ENCODE data around the gene ULBP3.
"Not testable (repeated sequence)": the region's sequence is repeated elsewhere in the genome, so short reads cannot be mapped to it uniquely, and the experiment has no call there.

ULBP3 gene

GRCh38 chr6:150088481-150089154 is 19.7 kb upstream of the ULBP3 start:
- H3K4me1 ChIP-seq (ENCODE audit: insufficient read depth, low read length): no peaks in the 10 kb centered on the region
- no peaks in the 10 kb centered on the region for H3K9me3 ChIP-seq (ENCODE audit: control insufficient read depth, insufficient read depth, low read length)
- no peak overlapping the region for H3K9ac ChIP-seq (ENCODE audit: low read depth, low read length)
- no peaks in the 10 kb centered on the region for H3K36me3 ChIP-seq (ENCODE audit: insufficient read depth, low read length)

GRCh38 chr6:150087336-150087735 is 18.4 kb upstream of the ULBP3 start:
- Histone ChIP-seq H3K36me3 (ENCODE audit: insufficient read depth, low read length) (no peaks in the 10 kb centered on the region), H3K9ac (ENCODE audit: low read depth, low read length) (no peak overlapping the region), H3K9me3 (ENCODE audit: control insufficient read depth, insufficient read depth, low read length) (no peaks in the 10 kb centered on the region), H3K4me1 (ENCODE audit: insufficient read depth, low read length) (no peaks in the 10 kb centered on the region)

GRCh38 chr6:150086026-150086425 is 17.1 kb upstream of the ULBP3 start:
- Histone ChIP-seq H3K9ac (ENCODE audit: low read depth, low read length) (no peak overlapping the region), H3K36me3 (ENCODE audit: insufficient read depth, low read length) (no peaks in the 10 kb centered on the region), H3K4me1 (ENCODE audit: insufficient read depth, low read length) (no peaks in the 10 kb centered on the region), H3K9me3 (ENCODE audit: control insufficient read depth, insufficient read depth, low read length) (no peaks in the 10 kb centered on the region)

- Histone ChIP-seq H3K9me3 (ENCODE audit: control insufficient read depth, insufficient read depth, low read length) (no peaks in the 10 kb centered on the region), H3K4me1 (ENCODE audit: insufficient read depth, low read length) (no peaks in the 10 kb centered on the region), H3K9ac (ENCODE audit: low read depth, low read length) (no peak overlapping the region), H3K36me3 (ENCODE audit: insufficient read depth, low read length) (no peaks in the 10 kb centered on the region)
These were observed 15.5 kb upstream of the ULBP3 start for GRCh38 chr6:150084426-150084825.

GRCh38 chr6:150083839-150084238 is 14.9 kb upstream of the ULBP3 start:
- no peak overlapping the region for H3K9ac ChIP-seq (ENCODE audit: low read depth, low read length)
- H3K4me1 ChIP-seq (ENCODE audit: insufficient read depth, low read length): no peaks in the 10 kb centered on the region
- no peaks in the 10 kb centered on the region for H3K36me3 ChIP-seq (ENCODE audit: insufficient read depth, low read length)
- H3K9me3 ChIP-seq (ENCODE audit: control insufficient read depth, insufficient read depth, low read length): no peaks in the 10 kb centered on the region

- no peaks in the 10 kb centered on the region for H3K4me1 ChIP-seq (ENCODE audit: insufficient read depth, low read length)
- H3K9me3 ChIP-seq (ENCODE audit: control insufficient read depth, insufficient read depth, low read length): no peaks in the 10 kb centered on the region
- H3K36me3 ChIP-seq (ENCODE audit: insufficient read depth, low read length): no peaks in the 10 kb centered on the region
- H3K9ac ChIP-seq (ENCODE audit: low read depth, low read length): no peak overlapping the region
These were observed 12.8 kb upstream of the ULBP3 start for GRCh38 chr6:150081702-150082101.

- Histone ChIP-seq H3K9me3 (ENCODE audit: control insufficient read depth, insufficient read depth, low read length) (no peaks in the 10 kb centered on the region), H3K4me1 (ENCODE audit: insufficient read depth, low read length) (no peaks in the 10 kb centered on the region), H3K9ac (ENCODE audit: low read depth, low read length) (no peak overlapping the region), H3K36me3 (ENCODE audit: insufficient read depth, low read length) (no peaks in the 10 kb centered on the region)
These were observed 10.7 kb upstream of the ULBP3 start for GRCh38 chr6:150079604-150080003.

GRCh38 chr6:150078788-150079187 is 9.9 kb upstream of the ULBP3 start:
- H3K36me3 ChIP-seq (ENCODE audit: insufficient read depth, low read length): no peaks in the 10 kb centered on the region
- no peaks in the 10 kb centered on the region for H3K4me1 ChIP-seq (ENCODE audit: insufficient read depth, low read length)
- H3K9ac ChIP-seq (ENCODE audit: low read depth, low read length): no peak overlapping the region
- no peaks in the 10 kb centered on the region for H3K9me3 ChIP-seq (ENCODE audit: control insufficient read depth, insufficient read depth, low read length)

- Histone ChIP-seq H3K9ac (ENCODE audit: low read depth, low read length) (no peak overlapping the region), H3K4me1 (ENCODE audit: insufficient read depth, low read length) (no peaks in the 10 kb centered on the region; the same call in 1 of the 2 replicates), H3K9me3 (ENCODE audit: control insufficient read depth, insufficient read depth, low read length) (no peaks in the 10 kb centered on the region), H3K36me3 (ENCODE audit: insufficient read depth, low read length) (no peaks in the 10 kb centered on the region)
These were observed 7.4 kb upstream of the ULBP3 start for GRCh38 chr6:150076196-150076893.

- no peaks in the 10 kb centered on the region; the same call in 1 of the 2 replicates for H3K4me1 ChIP-seq (ENCODE audit: insufficient read depth, low read length)
- H3K9ac ChIP-seq (ENCODE audit: low read depth, low read length): no peak overlapping the region
- no peaks in the 10 kb centered on the region for H3K36me3 ChIP-seq (ENCODE audit: insufficient read depth, low read length)
- H3K9me3 ChIP-seq (ENCODE audit: control insufficient read depth, insufficient read depth, low read length): no peaks in the 10 kb centered on the region
These were observed 6.1 kb upstream of the ULBP3 start for GRCh38 chr6:150075034-150075421.

- H3K9ac ChIP-seq (ENCODE audit: low read depth, low read length); H3K36me3 ChIP-seq (ENCODE audit: insufficient read depth, low read length); H3K9me3 ChIP-seq (ENCODE audit: control insufficient read depth, insufficient read depth, low read length); H3K4me1 ChIP-seq (ENCODE audit: insufficient read depth, low read length): not testable (repeated sequence)
These were observed 5.6 kb upstream of the ULBP3 start for GRCh38 chr6:150074396-150075033.

GRCh38 chr6:150072201-150072600 is 3.3 kb upstream of the ULBP3 start:
- Histone ChIP-seq H3K4me1 (ENCODE audit: insufficient read depth, low read length) (no peaks in the 10 kb centered on the region; the same call in 1 of the 2 replicates), H3K9ac (ENCODE audit: low read depth, low read length) (no peak overlapping the region), H3K36me3 (ENCODE audit: insufficient read depth, low read length) (no peaks in the 10 kb centered on the region), H3K9me3 (ENCODE audit: control insufficient read depth, insufficient read depth, low read length) (no peaks in the 10 kb centered on the region; the same call in 1 of the 2 replicates)

GRCh38 chr6:150070236-150070818 is 1.4 kb upstream of the ULBP3 start:
- no peak overlapping the region for H3K9ac ChIP-seq (ENCODE audit: low read depth, low read length)
- H3K4me1 ChIP-seq (ENCODE audit: insufficient read depth, low read length): no peaks in the 10 kb centered on the region; the same call in 1 of the 2 replicates
- no peaks in the 10 kb centered on the region for H3K36me3 ChIP-seq (ENCODE audit: insufficient read depth, low read length)
- H3K9me3 ChIP-seq (ENCODE audit: control insufficient read depth, insufficient read depth, low read length): no peaks in the 10 kb centered on the region; the same call in 1 of the 2 replicates

- Histone ChIP-seq H3K36me3 (ENCODE audit: insufficient read depth, low read length) (no peaks in the 10 kb centered on the region), H3K9me3 (ENCODE audit: control insufficient read depth, insufficient read depth, low read length) (no peaks in the 10 kb centered on the region; the same call in 1 of the 2 replicates), H3K9ac (ENCODE audit: low read depth, low read length) (peak overlapping the region; percentile 82; the same call in 1 of the 2 replicates), H3K4me1 (ENCODE audit: insufficient read depth, low read length) (no peaks in the 10 kb centered on the region; the same call in 1 of the 2 replicates)
These were observed 785 bp upstream of the ULBP3 start for GRCh38 chr6:150069706-150070105.
